HG03060 (cell line): ENCODE data around the gene GRK4.
"Not testable (repeated sequence)": the region's sequence is repeated elsewhere in the genome, so short reads cannot be mapped to it uniquely, and the experiment has no call there.

Experiments used
- ATAC-seq: cut with Tn5 transposase; IDR thresholded peaks from one replicate; pipeline ENCODE4 v1.9.1; 2021; ENCODE audit warnings: low read depth, moderate number of reproducible peaks; ENCODE audit not compliant: unreplicated experiment

GRK4 gene

DNA sequence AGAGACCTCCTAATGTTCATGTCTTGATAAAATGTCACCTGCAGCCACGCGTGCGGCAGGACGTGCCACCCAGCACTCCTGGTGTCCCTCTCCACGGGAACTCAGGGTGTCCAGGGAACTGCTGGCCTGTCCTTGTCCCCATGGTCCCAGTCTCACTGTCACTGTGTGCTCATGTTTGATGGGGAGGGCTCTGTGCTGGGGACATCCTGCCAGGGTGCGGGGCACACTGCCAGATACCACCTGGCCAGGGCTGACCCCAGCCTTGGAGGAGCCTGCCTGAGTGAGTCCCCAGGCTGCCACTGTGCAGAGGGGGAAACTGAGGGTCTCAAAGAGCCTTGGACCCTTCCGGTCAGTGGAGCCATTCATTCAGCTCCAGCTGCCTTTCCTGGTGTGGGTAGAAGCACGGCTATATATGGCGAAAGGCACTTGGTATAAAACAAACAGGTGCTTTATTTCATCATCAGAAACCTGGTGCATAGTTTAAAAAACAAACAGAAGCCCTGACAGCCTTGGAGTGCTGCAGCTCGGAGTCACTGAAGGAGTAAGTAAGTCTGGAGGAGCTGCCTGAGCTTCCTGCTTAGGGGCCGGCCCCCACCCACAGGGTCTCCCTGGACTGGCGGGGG lies 33.1 kb upstream of the GRK4 start:
- ATAC-seq, result no peak

DNA sequence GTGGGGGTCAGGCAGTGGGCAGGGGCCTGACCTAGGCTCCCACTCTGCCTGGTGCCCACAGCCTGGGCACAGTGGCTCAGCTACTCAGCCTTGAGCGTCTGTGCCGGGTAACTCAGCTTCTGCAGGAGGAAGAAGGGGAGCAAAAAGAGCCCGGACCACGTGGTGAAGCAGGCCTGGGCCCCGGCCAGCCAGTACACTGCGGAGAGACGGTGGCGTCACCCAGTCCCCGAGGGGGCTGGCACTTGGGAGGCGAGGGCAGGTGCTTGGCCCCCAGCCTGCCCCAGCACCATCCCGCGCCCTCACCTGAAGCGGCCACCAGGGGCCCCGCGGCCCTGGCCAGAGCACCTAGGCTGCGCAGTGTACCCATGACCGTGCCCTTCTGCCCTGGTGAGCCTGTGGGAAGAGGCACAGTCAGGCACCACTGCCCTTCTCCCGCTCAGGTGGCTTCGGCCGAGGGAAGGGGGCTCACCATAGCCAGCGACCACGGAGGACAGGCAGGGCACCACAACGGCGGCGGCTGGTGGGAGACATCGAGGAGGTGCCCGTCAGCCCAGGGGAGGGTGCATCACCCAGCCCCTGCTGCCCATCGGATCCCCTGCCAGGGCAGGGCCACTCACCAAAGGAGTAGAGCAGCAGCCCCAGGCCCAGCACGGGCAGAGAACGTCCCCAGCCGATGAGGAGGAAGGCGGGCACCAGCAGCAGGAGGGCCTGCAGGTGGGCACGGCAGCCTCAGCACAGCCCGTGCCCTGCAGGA lies 32.4 kb upstream of the GRK4 start:
- ATAC-seq, result no peak

DNA sequence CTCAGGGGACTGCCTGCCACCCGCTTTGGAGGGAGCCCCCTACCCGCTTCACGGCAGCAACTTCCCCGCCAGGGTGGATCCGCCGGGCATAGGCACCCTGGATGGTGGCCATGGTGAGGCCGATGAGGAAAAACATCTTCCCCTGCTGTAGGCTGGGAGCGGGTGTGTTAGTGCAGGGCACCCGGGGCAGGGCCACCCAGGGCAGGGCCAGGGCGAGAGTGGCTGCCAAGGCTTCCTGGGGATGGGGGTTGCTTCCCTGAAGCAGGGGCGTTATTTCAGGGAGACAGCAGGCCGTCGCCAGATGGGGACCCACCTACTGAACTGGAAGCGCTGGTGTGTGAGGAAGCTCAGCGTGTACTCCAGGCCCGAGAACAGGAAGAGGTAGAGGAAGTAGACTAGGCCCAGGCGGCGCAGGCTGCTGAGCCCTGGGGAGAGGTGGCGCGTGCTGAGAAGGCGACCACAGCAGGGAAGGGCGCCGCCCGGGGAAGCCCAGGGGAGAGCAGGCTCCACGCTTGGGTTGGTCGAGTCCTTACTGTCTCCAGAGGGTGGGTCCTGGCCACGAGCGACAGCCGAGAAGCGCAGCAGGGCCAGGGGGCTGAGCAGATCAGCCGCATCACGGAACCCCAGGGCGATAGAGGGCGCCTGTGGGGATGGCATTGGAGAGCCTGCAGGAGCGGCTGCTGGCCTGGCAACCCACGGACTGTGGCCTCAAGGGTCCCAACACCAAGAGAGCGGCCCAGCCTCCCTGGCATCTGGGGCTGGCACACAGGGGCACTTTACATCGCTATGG lies 31.7 kb upstream of the GRK4 start:
- ATAC-seq, result no peak

GRCh38 chr4:2932321-2932950 lies 30.9 kb upstream of the GRK4 start:
- no peak for ATAC-seq

GRCh38 chr4:2932951-2933565 lies 30.3 kb upstream of the GRK4 start:
- no peak for ATAC-seq

GRCh38 chr4:2933566-2934076 lies 29.8 kb upstream of the GRK4 start:
- ATAC-seq, result no peak

DNA sequence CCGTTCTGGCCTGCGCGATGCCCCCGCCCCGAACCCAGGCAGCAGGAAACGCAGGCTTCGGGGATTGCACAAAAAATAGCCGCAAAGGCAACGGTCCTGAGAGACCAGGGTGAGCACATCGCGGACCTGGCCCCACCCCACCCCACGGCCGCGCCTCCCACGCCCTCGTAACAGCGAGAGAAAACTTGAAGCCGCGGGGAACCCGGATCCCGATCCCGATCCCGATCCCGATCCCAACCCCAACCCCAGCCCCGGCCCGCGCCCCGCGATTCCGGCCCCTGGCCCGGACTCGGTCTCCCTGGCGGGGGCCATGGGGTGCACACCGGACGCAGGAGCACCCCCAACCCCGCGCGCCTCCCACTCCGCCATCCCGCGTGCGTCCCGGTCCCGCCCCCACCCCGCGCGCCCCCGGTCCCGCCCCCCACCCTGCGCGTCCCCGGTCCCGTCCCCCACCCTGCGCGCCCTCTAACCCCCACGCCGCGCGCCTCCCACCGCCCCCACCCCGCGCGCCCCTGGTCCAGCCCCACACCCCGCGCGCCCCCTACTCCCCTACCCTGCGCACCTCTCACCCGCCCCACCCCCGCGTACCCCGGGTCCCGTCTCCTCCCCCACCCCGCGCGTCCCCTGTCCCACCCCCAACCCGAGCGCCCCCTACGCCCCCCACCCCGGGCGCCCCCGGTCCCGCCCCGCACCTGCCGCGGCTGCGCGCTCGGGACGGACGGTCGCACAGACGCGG lies 29.1 kb upstream of the GRK4 start:
- no peak for ATAC-seq

- no peak for ATAC-seq
These were observed 28.3 kb upstream of the GRK4 start for GRCh38 chr4:2934813-2935761.

GRCh38 chr4:2935762-2936743 lies 27.3 kb upstream of the GRK4 start:
- ATAC-seq, result no peak

DNA sequence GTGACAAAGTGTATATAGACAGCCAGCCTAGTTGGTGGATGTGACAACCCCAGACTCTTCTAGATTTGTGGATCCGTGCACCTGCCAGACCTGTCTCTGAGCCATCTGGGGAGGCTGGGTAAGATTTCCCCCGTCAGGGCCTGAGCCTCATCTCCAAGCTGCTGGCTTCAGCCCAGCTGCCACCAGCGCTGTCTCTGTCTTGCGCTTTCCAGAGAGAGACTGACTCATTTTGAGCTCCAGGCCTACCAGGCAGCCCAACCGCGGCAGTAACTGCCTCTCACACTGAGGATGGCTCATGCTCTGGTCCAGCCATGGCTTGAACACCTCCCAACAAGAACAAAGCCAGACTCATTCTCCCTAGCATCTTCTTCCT lies 26.6 kb upstream of the GRK4 start:
- ATAC-seq, result no peak

DNA sequence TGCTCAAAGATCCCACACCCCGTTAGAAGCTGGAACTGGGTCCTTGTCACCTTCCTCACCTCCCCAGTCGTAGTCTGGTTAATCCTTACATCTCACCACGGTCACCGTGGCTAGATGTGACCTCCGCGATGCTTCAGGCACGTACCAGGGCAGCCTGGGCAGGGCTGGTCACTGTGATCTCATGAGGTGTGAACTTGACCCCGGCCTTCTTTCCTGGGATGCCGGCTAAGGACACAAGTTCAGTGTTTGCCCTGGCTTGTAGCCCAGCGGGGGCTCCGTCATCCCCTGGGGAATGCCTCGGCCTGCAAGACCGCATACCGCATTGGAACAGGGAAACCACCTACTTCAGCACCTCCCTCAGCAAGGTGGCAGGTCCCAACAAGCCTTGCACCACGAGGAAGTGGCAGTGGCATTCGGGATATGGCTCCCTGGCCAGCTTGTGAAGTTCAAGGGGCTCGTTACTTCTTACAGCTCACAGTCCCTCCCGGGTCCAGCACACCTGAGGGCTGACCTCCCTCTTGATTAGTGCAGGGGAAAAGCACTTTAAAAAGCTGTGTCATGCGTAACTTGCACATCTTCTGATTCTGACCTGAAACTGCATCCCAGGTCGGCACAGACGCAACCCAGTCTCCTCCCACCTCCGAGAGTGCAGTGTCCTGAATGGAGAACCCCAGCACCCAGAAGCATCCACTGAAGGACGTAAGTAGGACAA lies 26.1 kb upstream of the GRK4 start:
- ATAC-seq, result no peak

- no peak for ATAC-seq
These were observed 25.4 kb upstream of the GRK4 start for GRCh38 chr4:2937986-2938385.

DNA sequence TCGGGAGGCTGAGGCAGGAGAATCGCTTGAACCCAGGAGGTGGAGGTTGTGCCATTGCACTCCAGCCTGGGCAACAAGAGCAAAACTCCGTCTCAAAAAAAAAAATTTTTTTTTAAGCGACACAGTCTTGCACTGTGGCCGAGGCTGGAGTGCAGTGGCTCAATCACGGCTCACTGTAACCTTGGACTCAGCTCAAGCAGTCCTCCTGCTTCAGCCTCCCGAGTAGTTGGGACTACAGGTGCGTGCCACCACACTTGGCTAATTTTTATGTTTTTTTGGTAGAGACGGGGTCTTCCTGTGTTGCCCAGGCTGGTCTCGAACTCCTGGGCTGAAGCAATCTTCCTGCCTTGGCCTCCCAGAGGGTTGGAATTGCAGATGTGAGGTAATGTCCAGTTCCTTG lies 25.0 kb upstream of the GRK4 start:
- ATAC-seq, result not testable (repeated sequence)

DNA sequence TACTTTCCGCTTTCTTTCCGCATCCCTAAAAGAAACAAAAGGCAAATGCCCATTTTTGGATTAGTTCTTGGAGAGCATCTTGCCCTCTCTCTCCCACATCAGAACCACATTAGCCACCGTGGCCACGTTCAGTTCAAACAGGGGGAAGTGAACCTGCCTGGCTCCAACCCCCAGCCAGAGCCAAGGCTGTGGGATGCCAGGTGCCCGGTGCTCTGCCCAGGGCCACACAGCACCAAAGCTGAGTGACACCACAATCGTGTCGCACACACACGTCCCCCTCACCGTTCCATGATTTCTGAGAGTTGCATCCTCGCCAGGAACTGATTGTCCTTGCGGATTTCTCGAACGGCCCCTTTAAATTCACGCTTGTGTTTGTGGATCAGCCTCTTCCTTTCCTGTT lies 24.5 kb upstream of the GRK4 start:
- no peak for ATAC-seq

DNA sequence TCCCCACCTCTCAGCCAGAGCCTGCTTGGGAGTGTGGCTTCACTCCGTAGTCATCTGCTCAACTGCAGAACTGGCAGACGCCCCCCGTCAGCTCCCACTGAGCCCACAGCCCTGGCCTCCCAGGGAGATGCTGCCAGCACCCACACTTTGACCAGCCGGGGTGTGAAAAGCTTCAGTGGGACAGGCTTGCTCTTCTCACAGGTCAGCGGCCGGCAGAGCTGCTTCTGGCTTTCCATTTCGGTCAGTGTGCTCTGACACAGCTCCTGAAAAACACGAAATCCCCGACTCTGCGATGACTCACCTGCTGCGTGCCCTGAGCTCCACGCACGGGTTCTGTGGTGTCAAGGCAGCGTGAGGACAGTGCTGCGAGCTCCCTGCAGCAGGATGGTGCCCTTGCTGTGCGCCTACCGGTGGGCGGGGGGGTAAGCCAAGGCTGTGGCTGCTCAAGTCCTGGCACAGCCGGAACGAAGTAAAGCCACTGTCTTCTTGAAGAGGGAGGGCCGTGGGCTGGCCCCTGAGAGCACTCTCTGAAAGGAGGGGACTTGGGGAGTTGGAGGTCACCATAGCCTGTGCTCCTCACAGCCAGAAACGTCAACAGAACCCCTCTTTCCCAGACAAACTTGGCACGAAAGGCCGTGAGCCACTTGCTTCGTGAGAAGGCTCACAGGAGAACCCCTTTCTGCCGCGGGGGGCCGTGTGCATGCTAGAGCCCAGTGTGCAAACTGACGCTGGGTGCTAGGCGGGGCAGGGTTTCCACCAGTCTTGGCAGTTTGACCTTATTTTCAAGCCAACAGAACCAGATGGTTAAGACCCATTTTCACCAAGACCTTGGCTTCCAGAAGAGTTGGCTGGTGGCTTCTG lies 23.8 kb upstream of the GRK4 start:
- ATAC-seq, result no peak
